ENCODE data around the gene C1orf174.

- TF ChIP-seq POLR2AphosphoS5 (IDR thresholded peaks at IDR 0.05; ENCODE audit: low read depth, low read length) (no peak), REST (IDR thresholded peaks at IDR 0.05; ENCODE audit: insufficient read depth in 1 of 2, low read depth in 2 of 2, low read length in 1 of 2) (no peak), TCF7L2 (IDR thresholded peaks at IDR 0.05; ENCODE audit: low read depth, low read length) (no peak), SIN3A (IDR thresholded peaks at IDR 0.05; ENCODE audit: borderline replicate concordance, insufficient read depth, low read depth, low read length) (no peak)
- TF ChIP-seq, protein P1, sequence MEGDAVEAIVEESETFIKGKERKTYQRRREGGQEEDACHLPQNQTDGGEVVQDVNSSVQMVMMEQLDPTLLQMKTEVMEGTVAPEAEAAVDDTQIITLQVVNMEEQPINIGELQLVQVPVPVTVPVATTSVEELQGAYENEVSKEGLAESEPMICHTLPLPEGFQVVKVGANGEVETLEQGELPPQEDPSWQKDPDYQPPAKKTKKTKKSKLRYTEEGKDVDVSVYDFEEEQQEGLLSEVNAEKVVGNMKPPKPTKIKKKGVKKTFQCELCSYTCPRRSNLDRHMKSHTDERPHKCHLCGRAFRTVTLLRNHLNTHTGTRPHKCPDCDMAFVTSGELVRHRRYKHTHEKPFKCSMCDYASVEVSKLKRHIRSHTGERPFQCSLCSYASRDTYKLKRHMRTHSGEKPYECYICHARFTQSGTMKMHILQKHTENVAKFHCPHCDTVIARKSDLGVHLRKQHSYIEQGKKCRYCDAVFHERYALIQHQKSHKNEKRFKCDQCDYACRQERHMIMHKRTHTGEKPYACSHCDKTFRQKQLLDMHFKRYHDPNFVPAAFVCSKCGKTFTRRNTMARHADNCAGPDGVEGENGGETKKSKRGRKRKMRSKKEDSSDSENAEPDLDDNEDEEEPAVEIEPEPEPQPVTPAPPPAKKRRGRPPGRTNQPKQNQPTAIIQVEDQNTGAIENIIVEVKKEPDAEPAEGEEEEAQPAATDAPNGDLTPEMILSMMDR (IDR thresholded peaks at IDR 0.05) = no peak
Measured at GRCh38 chr1:3924186-3924824, 24.2 kb upstream of the C1orf174 start.

Data from Panc1 (cell line).